D721Med (cell line): ENCODE results near the gene C1QTNF2.

Experiments
- DNase-seq: peaks from one replicate; pipeline ENCODE4 v3.0.0; 2011; ENCODE audit warnings: low spot score; ENCODE audit not compliant: insufficient read length
- FAIRE-seq: peaks from 2 replicates; lab custom pipeline; 2011; peaks lifted over from hg19 to GRCh38; lab: Jason Lieb, UNC
- CTCF ChIP-seq: IDR thresholded peaks from 2 replicates; pipeline ENCODE4 v1.5.1; 2012; ENCODE audit warnings: mild to moderate bottlenecking, control low read depth; ENCODE audit not compliant: insufficient read depth; ENCODE audit errors: missing control alignments

Gene C1QTNF2

GRCh38 chr5:160369990-160370712 is at the start of gene C1QTNF2:
Gene C1QTNF2, minus strand, starts transcription at chr5:160370626. Its CDS starts 15,615 bp downstream, at chr5:160355011.
- no peak for TF ChIP-seq CTCF
- FAIRE-seq (no peak), DNase-seq (no peak)

GRCh38 chr5:160420331-160420610 is 49.8 kb upstream of the C1QTNF2 start:
- TF ChIP-seq CTCF = no peak
- DNase-seq (no peak), FAIRE-seq (no peak)

- FAIRE-seq (peak; percentile 87), DNase-seq (no peak)
- TF ChIP-seq CTCF = no peak
Observed at GRCh38 chr5:160419458-160420330, 49.3 kb upstream of the C1QTNF2 start.

GRCh38 chr5:160418561-160419457 is 48.4 kb upstream of the C1QTNF2 start, which contains the start of gene SLU7:
Gene SLU7, minus strand, starts transcription at chr5:160419081. Its CDS starts 3,787 bp downstream, at chr5:160415294.
- FAIRE-seq = no peak
- TF ChIP-seq CTCF = no peak
- DNase-seq = no peak

GRCh38 chr5:160399402-160400353 is 29.3 kb upstream of the C1QTNF2 start, which contains the start of gene FAM200C:
Gene FAM200C, minus strand, starts transcription at chr5:160400054. Its CDS starts 4,564 bp downstream, at chr5:160395490.
- no peak for TF ChIP-seq CTCF
- DNase-seq = peak; percentile 86
- FAIRE-seq = peak; percentile 81

GRCh38 chr5:160398806-160399205 is 28.4 kb upstream of the C1QTNF2 start:
- TF ChIP-seq CTCF = no peak
- FAIRE-seq = peak; percentile 53

More at GRCh38 chr5:160398806-160399205, 28.4 kb upstream of the C1QTNF2 start:
- no peak for DNase-seq
